NT2/D1 (cell line): ENCODE results near the gene RPS6KB2.

Source experiments
- DNase-seq: peaks from one replicate; pipeline ENCODE4 v3.0.0-alpha.2; 2011; ENCODE audit warnings: low read depth, low spot score
- H3K27me3 ChIP-seq: 2 replicates; pipeline ENCODE4 v1.6.0; 2011; ENCODE audit warnings: mild to moderate bottlenecking; ENCODE audit not compliant: insufficient read length, insufficient read depth
- H3K36me3 ChIP-seq: 2 replicates; pipeline ENCODE4 v1.6.1; 2011; ENCODE audit warnings: mild to moderate bottlenecking, low read length, mixed read lengths; ENCODE audit not compliant: insufficient read depth, insufficient read length
- H3K4me1 ChIP-seq: 2 replicates; pipeline ENCODE4 v1.5.1; 2011; ENCODE audit not compliant: insufficient read depth, insufficient read length
- H3K4me3 ChIP-seq: 2 replicates; pipeline ENCODE4 v1.5.1; 2011; ENCODE audit warnings: low read depth; ENCODE audit not compliant: insufficient read length
- H3K9ac ChIP-seq: 2 replicates; pipeline ENCODE4 v1.6.0; 2011; ENCODE audit warnings: low read depth; ENCODE audit not compliant: insufficient read length
- H3K9me3 ChIP-seq: 2 replicates; pipeline ENCODE4 v1.5.1; 2011; ENCODE audit warnings: mild to moderate bottlenecking, low read length; ENCODE audit not compliant: insufficient read depth
- SUZ12 ChIP-seq: IDR thresholded peaks from 2 replicates; pipeline ENCODE4 v1.6.1; 2011; ENCODE audit not compliant: insufficient read length, insufficient read depth; ENCODE audit errors: extremely low read depth
- YY1 ChIP-seq: IDR thresholded peaks from 2 replicates; pipeline ENCODE4 v1.6.1; 2011; ENCODE audit not compliant: insufficient read length, insufficient read depth
- ZNF274 ChIP-seq: IDR thresholded peaks from 2 replicates; pipeline ENCODE4 v1.6.1; 2011; ENCODE audit warnings: mild to moderate bottlenecking, low read depth, low read length

The RPS6KB2 gene

GRCh38 chr11:67415501-67416304 lies 12.6 kb upstream of the RPS6KB2 start, which contains the start of gene CARNS1:
TSS of gene CARNS1 (plus strand) at chr11:67415678. CDS start at chr11:67416200, 522 bp downstream.
- Histone ChIP-seq H3K9ac (peak within 1 kb of the TSS; percentile 74), H3K4me3 (peak within 1 kb of the TSS; percentile 40), H3K9me3 (no peaks in the 10 kb centered on the region), H3K36me3 (peaks cover 2% of the 10 kb centered on the region), H3K4me1 (peaks cover 61% of the 10 kb centered on the region), H3K27me3 (peaks cover 44% of the 10 kb centered on the region)
- no peak for DNase-seq
- TF ChIP-seq ZNF274 (no peak), YY1 (no peak), SUZ12 (no peak)

DNA sequence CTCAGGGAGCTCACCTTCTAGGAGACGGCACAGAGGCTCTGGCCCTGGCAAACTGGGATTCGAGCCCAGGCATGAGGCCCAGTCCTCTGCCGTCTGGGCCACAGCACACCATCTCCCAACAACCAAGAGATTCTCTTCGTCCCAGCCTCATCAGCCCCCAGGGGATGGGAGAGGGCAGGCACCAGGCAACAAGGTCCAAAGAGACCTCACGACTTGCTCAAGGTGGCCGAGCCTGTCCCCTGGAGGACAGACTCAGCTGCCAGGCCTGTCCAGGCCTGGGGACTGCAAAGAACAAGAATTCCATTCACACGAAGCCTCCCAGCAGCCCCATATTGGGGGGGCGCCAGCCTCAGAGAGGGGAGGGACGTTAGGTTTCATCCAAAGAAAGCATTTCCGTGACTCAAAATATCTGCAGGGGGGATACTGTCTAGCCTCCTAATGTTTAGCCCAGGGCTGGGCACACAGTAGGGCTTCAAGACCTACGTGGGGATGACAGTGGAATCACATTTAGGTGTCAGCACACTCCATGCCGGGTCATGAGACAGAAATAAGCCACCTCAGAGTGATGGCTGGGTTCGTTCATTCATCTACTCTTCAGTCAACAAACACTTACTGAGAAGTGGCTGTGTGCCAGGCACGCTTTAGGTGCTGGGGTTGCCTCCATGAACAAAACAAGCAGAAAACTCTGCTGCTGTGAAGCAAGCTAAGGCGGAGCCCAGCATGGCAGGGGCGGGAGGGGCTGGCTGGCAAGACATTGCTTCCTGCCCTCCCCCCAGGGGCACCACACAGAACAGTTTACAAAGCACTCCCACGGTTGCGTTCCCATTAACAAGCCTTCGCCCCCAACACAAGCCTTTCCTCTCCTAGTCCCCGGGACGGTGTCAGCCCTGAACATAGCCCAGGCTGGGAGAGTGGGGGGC lies 11.6 kb upstream of the RPS6KB2 start:
- TF ChIP-seq YY1 = no peak
- no peak for TF ChIP-seq ZNF274
- no peak for TF ChIP-seq SUZ12
- peaks cover 57% of the 10 kb centered on the region for H3K4me1 ChIP-seq

DNA sequence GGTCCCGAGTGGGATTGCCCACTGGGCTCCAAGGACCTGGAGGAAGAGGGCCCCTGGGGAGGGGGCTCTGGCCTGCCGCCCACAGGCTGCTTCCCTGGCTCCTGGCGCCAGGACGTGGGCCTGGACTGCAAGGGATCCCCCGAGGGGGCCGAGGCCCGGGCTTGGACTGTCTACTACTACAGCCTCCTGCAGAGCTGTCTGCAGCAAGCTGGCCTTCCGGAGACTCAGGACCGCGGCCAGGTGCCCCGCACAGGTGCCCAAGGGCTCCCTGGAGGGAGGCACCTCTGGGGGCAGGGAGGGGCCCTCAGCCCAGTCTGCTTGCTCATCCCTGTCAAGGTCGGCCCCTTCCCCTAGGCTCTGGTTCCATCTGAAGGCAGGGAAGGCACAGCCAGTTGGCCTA lies 10.9 kb upstream of the RPS6KB2 start:
- H3K9ac ChIP-seq = peak overlapping the region; percentile 0
- peaks cover 54% of the 10 kb centered on the region for H3K4me1 ChIP-seq
- DNase-seq = no peak
- H3K4me3 ChIP-seq = no peak overlapping the region
- TF ChIP-seq SUZ12 (no peak), YY1 (no peak), ZNF274 (no peak)
- H3K36me3 ChIP-seq = peaks cover 2% of the 10 kb centered on the region
- no peaks in the 10 kb centered on the region for H3K9me3 ChIP-seq
- H3K27me3 ChIP-seq = peaks cover 35% of the 10 kb centered on the region

More for the DNA sequence above, 11.6 kb upstream of the RPS6KB2 start:
- Histone ChIP-seq H3K9ac (peak overlapping the region; percentile 0), H3K9me3 (no peaks in the 10 kb centered on the region), H3K36me3 (peaks cover 2% of the 10 kb centered on the region), H3K27me3 (peaks cover 42% of the 10 kb centered on the region), H3K4me3 (no peak overlapping the region)
- no peak for DNase-seq

- TF ChIP-seq SUZ12 = no peak
- no peak for TF ChIP-seq ZNF274
- no peak for TF ChIP-seq YY1
- Histone ChIP-seq H3K36me3 (peaks cover 2% of the 10 kb centered on the region), H3K9ac (peak overlapping the region; percentile 57), H3K4me3 (no peak overlapping the region), H3K4me1 (peaks cover 54% of the 10 kb centered on the region), H3K27me3 (peaks cover 27% of the 10 kb centered on the region), H3K9me3 (no peaks in the 10 kb centered on the region)
- no peak for DNase-seq
These were observed 9.6 kb upstream of the RPS6KB2 start for GRCh38 chr11:67418476-67419281.

GRCh38 chr11:67419325-67420049 lies 8.8 kb upstream of the RPS6KB2 start:
- H3K9ac ChIP-seq = peak overlapping the region; percentile 93
- H3K9me3 ChIP-seq = no peaks in the 10 kb centered on the region
- H3K27me3 ChIP-seq = peaks cover 24% of the 10 kb centered on the region
- no peak overlapping the region for H3K4me3 ChIP-seq
- TF ChIP-seq YY1 (no peak), ZNF274 (no peak), SUZ12 (no peak)
- no peak for DNase-seq
- peaks cover 60% of the 10 kb centered on the region for H3K4me1 ChIP-seq
- H3K36me3 ChIP-seq = peaks cover 2% of the 10 kb centered on the region

DNA sequence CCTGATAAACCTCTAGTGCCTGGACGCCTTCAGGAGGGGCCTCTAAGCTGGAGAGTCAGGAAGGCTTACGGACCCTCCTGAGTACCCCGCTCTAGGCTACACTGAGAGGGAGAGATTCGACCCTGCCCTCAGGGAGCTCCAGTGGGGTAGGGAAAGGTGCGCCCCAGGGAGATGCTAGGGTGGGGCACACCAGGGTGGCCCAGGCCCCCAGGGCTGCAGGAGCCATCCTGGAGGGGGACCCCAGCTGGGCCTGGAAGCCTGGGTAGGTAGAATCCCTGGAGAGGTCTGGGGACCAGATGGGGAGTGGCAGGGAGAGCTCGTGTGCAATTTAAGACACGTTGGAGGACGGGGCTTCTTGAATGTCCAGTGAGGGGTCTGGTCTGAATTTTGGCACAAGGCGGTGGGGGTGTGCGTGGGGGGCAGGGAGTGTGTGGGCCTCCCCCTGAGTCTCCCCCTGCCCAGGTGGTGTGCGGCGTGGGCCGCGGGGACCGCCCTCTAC lies 8.1 kb upstream of the RPS6KB2 start:
- H3K36me3 ChIP-seq = peaks cover 2% of the 10 kb centered on the region
- H3K4me1 ChIP-seq = peaks cover 53% of the 10 kb centered on the region
- no peaks in the 10 kb centered on the region for H3K9me3 ChIP-seq
- peak overlapping the region; percentile 66 for H3K4me3 ChIP-seq
- no peak for DNase-seq
- H3K27me3 ChIP-seq = peaks cover 17% of the 10 kb centered on the region
- H3K9ac ChIP-seq = peak overlapping the region; percentile 93
- TF ChIP-seq YY1 = no peak
- TF ChIP-seq SUZ12 = no peak
- TF ChIP-seq ZNF274 = no peak
